Measurements from ENCODE around the gene PSG4.
A peak's percentile ranks its signal among the peaks of the same experiment; 100 is the strongest.
"Not testable (repeated sequence)": the region's sequence is repeated elsewhere in the genome, so short reads cannot be mapped to it uniquely, and the experiment has no call there.

Gene PSG4

GRCh38 chr19:43197666-43198397, 7.6 kb downstream of the PSG4 start:
- DNase-seq = not testable (repeated sequence)

GRCh38 chr19:43194397-43194796, 11.0 kb downstream of the PSG4 start:
- DNase-seq = not testable (repeated sequence)

DNA sequence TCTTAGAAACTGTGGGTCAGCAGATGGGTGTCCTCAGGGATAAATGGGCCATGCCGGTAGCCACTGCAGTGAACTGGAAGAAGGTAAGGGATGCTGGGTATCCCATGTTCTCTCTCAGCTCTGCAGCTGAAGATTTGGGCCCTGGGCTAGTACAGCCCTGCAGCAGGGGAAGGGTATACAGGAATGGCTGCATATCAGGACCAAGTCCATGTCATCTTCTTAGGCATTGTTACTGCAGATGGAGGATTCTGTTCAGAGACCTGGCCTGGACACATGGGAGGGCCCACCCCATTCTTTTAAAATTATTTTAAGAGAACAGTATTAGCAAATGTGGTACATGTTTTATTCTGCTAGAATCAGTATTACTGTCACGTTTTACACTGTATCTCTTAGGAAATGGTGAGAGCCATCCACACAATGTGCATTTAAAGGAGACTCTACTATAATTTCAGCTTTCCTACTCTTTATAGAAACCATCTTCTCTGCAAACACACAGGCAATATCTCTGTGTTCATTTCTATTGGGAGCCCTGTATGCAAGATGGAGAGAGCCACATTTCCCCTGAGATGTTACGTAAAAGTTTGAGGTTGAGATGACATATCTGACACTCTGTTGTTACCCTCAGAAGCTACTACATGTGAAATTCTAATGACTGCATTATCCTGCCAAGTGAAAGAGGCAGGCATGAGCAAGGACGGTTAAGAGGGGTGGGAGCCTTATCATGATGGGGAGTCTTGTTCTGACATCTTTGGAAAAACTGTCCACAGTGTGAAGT, 12.9 kb downstream of the PSG4 start:
- not testable (repeated sequence) for DNase-seq

GRCh38 chr19:43188092-43188491, 17.3 kb downstream of the PSG4 start:
- DNase-seq = not testable (repeated sequence)

GRCh38 chr19:43186311-43186935, 19.0 kb downstream of the PSG4 start, which contains the start of gene PSG5:
Gene PSG5, minus strand, starts transcription at chr19:43186536. Its CDS starts 131 bp downstream, at chr19:43186405.
- DNase-seq = not testable (repeated sequence)

DNA sequence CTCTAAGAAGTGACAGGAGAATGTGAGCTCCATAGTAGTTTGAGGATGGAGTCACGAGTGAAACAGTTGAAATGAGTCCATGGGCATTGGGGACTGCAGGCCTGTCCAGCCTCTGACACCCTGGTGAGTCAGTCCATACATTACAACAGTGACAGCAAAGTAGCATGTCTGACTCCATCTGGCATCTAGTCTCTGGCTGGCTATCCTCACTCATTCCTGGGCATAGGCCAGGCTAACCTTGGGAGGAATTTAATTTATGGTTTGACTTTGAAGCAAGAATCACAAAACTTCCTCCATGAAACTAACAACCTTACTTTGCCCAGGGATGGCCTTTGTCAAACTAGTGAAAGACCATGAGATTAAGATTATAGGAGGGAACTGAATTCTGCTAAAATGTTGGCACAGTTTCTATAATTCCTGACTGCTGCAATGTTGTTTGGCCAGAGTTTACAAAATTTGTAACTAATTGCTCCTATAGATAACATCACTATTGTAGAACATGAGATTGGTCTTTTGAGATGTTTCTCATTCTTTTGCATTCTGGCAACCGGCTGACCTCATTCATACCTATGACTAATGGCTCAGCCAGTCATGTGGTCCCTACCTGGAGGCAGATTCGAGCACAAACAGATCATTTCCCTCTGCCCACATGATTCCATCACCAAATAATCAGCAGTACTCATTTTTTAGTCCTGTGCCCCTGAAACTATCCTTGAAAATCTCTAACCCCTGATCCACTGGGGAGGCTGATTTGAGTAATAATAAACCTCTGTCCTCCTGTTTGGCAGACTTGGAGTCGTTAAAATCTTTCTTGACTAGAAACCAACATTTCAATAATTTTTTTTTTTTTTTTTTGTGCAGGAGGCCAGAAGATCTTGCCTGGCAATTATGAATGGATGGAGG, 23.3 kb downstream of the PSG4 start:
- not testable (repeated sequence) for DNase-seq

DNA sequence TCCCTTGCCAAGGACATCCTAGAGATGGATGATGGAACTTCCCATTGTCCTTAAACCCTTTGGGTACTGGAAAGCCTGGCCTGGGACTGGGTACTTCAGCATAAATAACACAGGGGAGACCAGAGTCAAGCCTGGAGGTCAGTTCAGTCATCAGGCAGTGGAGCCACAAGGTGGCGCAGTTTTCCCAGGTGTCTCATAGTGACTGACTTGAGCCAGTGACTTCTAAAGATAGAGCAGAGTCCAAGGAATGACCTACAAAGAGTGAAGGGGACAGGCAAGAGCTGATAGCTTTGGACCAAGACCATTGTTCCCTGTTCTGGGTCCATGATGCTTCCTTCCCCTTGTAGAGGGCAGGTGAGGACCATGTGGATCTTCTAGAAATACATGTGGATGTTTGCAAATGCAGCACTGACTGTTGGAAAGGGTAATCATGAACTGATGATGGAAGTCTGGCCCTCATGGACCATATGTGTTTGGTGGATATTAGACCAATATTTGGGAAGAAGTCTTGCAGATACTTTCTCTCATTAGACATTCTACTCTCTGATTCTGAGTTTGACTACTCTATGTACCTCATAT, 25.8 kb downstream of the PSG4 start:
- DNase-seq = not testable (repeated sequence)

- not testable (repeated sequence) for DNase-seq
These were observed 26.9 kb downstream of the PSG4 start for GRCh38 chr19:43178577-43178976.

DNA sequence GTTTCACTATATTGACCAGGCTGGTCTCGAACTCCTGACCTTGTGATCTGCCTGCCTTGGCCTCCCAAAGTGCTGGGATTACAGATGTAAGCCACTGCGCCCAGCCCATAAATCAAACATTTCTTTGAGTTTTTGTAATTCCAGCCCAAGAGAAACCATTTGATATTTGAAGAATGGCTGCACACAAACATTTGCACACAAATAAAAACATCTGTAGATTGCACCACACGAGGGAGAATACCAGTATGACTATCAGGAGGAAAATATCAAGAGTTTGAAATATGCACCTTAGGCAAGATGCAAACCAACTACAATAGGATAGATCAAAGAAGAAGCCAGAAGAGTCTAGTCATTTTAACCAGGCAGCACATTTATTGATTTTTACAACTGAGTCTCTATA, 39.5 kb downstream of the PSG4 start:
- not testable (repeated sequence) for DNase-seq

DNA sequence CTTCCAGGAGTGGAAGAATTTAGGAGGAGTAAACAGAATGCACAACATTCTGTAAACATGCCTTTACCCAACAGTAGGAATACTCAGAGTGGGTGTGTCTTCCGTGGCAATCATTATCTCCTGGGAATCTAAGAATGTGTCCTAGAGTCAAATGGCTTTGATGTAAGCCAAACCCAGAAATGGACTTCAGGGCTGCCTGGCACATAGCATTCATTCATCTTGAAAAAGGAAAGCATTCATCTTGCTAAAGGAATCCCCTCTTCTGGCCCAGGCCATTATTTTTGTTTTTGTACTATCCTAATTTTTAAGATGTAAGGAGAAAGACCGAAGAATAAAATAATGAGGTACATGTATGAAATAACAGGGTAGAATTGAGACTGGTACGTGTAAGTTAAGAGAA, 42.3 kb downstream of the PSG4 start:
- not testable (repeated sequence) for DNase-seq

DNA sequence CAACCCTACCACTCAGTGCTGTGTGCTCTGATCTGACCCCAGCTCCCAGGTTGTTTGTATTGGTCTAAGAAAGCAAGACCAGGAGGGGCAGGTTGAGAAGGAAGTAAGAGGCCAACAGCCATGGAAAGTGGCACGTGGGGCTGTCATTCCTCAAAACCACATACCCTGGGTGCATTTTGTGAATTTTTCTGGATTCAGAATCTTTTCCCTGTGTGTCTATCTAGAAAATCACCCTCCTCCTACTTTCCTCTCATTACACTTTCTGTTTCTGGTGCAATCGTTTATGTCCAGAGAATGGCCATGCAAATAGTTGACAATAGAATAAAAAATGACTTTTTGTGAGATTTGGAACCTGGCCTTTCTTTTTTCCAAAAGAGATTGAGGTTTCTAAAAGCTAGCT, 43.2 kb downstream of the PSG4 start:
- DNase-seq = not testable (repeated sequence)

DNA sequence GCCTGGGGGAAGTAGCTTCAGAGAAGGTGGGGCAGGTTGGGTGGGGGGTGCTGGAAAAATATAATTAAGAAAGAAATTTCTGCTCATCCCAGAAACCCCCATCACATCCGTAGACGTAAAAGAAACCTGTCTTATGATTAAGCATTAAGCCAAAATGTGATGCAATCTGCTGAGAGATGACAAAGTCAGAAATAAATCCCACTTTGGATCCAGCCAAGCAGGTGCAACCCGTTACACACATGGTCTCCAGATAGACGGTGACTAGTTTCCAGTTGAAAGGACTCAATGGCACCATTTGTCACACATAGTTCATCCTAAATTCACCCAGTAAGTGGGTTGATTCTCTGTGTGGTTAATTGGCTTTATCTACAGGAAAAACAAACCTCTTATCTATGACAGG, 53.2 kb downstream of the PSG4 start:
- DNase-seq = no peak

DNA sequence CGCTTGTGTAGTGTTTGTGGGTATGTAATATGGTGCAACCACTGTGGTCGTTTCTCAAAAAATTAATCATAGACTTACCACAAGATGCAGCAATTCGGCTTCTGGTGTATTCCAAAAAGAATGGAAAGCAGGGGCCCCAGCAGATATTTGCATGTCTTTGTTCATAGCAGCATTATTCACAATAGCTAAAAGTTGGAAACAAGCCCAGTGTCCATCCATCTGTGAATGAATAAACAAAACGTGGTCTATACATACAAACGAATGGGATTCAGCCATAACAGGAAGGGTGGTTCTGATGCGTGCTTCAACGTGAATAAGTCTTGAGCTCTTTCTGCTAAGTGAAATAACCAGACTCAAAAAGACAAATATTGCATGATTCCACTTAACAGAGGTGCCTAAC, 55.6 kb downstream of the PSG4 start:
- DNase-seq = peak; percentile 97

- no peak for DNase-seq
These were observed 57.2 kb downstream of the PSG4 start for GRCh38 chr19:43148233-43148632.

Measured in NCI-H748 treated with DMSO at 0.1 percent for 48 hours (cell line).